ENCODE results near the gene CYBA. TPM values are rescaled to one million over a fixed set of nuclear protein-coding genes. Genes with fewer than 3 reads are reported as not detected.

The CYBA gene
- total and polyA plus RNA-seq, 2 of the 13 experiments (the other 11 are each of a cell fraction or from before 2014, with no cell fraction given), result 196 to 250 TPM

DNA sequence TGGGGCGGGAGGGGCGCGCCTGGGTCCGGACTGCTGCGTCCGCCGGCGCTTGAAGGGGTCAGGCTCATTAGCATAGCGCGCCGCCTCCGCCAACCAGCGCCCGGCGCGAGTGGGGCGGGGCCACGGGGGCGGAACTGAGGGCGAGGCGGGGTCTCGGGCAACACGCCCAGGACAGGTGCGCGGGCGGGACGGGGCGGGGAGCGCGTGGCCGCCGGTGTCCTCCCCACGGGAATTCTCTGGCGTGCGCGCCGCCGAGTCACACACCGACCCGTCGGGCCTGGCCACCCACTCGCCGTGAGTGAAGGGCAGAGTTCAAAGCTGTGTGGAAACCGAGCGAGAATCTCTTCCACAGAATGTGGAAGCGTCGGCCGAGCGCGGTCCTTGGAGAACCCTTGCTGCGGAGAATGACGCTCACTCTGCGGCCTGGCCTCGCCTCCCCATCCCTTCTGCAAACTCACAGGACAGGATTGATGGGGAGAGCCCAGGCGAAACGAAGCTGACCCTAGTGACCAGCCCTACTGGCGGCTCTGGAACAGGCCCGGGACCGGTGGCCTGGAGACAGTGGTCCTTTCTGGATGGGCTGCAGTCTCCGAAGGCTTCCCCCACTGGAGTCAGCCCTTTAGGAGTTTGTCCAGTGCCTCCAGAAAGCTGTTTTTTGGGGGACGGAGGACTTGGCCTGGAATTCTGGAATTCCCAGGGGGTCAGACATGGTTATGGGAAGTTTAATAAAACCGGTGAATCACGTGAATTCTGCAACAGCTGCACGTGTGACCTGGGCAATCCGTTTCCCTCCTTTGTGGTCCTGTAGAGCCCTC lies 35.8 kb upstream of the CYBA start, which contains the start of gene SNAI3 (continued):
- TF ChIP-seq, protein P1, sequence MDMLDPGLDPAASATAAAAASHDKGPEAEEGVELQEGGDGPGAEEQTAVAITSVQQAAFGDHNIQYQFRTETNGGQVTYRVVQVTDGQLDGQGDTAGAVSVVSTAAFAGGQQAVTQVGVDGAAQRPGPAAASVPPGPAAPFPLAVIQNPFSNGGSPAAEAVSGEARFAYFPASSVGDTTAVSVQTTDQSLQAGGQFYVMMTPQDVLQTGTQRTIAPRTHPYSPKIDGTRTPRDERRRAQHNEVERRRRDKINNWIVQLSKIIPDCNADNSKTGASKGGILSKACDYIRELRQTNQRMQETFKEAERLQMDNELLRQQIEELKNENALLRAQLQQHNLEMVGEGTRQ (IDR thresholded peaks at IDR 0.05; ENCODE audit: low read depth, low read length), result no peak
- TF ChIP-seq, protein P1 (CRISPR knock-in tag; IDR thresholded peaks at IDR 0.05; ENCODE audit: borderline replicate concordance), result no peak
- no peak for TF ChIP-seq ZFP36 (IDR thresholded peaks at IDR 0.05; ENCODE audit: borderline replicate concordance, low read depth, low read length, partially characterized antibody)
- TF ChIP-seq MEF2D (CRISPR knock-in tag; IDR thresholded peaks at IDR 0.05), result peak; percentile 38; the same call in 1 of the 2 replicates
- TF ChIP-seq ZNF563 (CRISPR knock-in tag; IDR thresholded peaks at IDR 0.05), result peak; percentile 83; the same call in 1 of the 2 replicates
- TF ChIP-seq, protein P2, sequence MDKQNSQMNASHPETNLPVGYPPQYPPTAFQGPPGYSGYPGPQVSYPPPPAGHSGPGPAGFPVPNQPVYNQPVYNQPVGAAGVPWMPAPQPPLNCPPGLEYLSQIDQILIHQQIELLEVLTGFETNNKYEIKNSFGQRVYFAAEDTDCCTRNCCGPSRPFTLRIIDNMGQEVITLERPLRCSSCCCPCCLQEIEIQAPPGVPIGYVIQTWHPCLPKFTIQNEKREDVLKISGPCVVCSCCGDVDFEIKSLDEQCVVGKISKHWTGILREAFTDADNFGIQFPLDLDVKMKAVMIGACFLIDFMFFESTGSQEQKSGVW (CRISPR knock-in tag; IDR thresholded peaks at IDR 0.05; ENCODE audit: borderline replicate concordance), result 0 out of 2 replicates have a peak, but pooled peaks have one; percentile 1
- TF ChIP-seq FLYWCH1 (CRISPR knock-in tag; IDR thresholded peaks at IDR 0.05), result no peak
- TF ChIP-seq, protein P3, sequence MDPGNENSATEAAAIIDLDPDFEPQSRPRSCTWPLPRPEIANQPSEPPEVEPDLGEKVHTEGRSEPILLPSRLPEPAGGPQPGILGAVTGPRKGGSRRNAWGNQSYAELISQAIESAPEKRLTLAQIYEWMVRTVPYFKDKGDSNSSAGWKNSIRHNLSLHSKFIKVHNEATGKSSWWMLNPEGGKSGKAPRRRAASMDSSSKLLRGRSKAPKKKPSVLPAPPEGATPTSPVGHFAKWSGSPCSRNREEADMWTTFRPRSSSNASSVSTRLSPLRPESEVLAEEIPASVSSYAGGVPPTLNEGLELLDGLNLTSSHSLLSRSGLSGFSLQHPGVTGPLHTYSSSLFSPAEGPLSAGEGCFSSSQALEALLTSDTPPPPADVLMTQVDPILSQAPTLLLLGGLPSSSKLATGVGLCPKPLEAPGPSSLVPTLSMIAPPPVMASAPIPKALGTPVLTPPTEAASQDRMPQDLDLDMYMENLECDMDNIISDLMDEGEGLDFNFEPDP (CRISPR knock-in tag; conservative IDR thresholded peaks at IDR 0.05), result no peak
- TF ChIP-seq ZNF564 (CRISPR knock-in tag; IDR thresholded peaks at IDR 0.05), result 0 out of 2 replicates have a peak, but pooled peaks have one; percentile 45
- TF ChIP-seq NBN (conservative IDR thresholded peaks at IDR 0.05), result no peak
- no peak for TF ChIP-seq ZNF629 (CRISPR knock-in tag; conservative IDR thresholded peaks at IDR 0.05)
- peak; percentile 74; the same call in 1 of the 2 replicates for TF ChIP-seq HDAC1 (CRISPR knock-in tag; IDR thresholded peaks at IDR 0.05)
- TF ChIP-seq ZMAT5 (CRISPR knock-in tag; IDR thresholded peaks at IDR 0.05; ENCODE audit: borderline replicate concordance, low read depth), result no peak
- TF ChIP-seq, protein P4, sequence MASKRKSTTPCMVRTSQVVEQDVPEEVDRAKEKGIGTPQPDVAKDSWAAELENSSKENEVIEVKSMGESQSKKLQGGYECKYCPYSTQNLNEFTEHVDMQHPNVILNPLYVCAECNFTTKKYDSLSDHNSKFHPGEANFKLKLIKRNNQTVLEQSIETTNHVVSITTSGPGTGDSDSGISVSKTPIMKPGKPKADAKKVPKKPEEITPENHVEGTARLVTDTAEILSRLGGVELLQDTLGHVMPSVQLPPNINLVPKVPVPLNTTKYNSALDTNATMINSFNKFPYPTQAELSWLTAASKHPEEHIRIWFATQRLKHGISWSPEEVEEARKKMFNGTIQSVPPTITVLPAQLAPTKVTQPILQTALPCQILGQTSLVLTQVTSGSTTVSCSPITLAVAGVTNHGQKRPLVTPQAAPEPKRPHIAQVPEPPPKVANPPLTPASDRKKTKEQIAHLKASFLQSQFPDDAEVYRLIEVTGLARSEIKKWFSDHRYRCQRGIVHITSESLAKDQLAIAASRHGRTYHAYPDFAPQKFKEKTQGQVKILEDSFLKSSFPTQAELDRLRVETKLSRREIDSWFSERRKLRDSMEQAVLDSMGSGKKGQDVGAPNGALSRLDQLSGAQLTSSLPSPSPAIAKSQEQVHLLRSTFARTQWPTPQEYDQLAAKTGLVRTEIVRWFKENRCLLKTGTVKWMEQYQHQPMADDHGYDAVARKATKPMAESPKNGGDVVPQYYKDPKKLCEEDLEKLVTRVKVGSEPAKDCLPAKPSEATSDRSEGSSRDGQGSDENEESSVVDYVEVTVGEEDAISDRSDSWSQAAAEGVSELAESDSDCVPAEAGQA (IDR thresholded peaks at IDR 0.05; ENCODE audit: low read depth), result no peak
- TF ChIP-seq, protein P4 (CRISPR knock-in tag; IDR thresholded peaks at IDR 0.05; ENCODE audit: borderline replicate concordance), result 0 out of 2 replicates have a peak, but pooled peaks have one; percentile 72
- TF ChIP-seq ZNF619 (CRISPR knock-in tag; IDR thresholded peaks at IDR 0.05), result peak; percentile 69; the same call in 1 of the 2 replicates
- no peak for TF ChIP-seq PLRG1 (conservative IDR thresholded peaks at IDR 0.05)
- TF ChIP-seq ATF7-NPFF (CRISPR knock-in tag; IDR thresholded peaks at IDR 0.05; ENCODE audit: low read depth), result peak; percentile 51; the same call in 1 of the 2 replicates
